Fibroblast of skin of right quadriceps (primary cell): ENCODE data around the gene OTX2.

Source experiments
- DNase-seq: peaks from one replicate; pipeline ENCODE4 v3.0.0-alpha.2; 2013

OTX2 gene

DNA sequence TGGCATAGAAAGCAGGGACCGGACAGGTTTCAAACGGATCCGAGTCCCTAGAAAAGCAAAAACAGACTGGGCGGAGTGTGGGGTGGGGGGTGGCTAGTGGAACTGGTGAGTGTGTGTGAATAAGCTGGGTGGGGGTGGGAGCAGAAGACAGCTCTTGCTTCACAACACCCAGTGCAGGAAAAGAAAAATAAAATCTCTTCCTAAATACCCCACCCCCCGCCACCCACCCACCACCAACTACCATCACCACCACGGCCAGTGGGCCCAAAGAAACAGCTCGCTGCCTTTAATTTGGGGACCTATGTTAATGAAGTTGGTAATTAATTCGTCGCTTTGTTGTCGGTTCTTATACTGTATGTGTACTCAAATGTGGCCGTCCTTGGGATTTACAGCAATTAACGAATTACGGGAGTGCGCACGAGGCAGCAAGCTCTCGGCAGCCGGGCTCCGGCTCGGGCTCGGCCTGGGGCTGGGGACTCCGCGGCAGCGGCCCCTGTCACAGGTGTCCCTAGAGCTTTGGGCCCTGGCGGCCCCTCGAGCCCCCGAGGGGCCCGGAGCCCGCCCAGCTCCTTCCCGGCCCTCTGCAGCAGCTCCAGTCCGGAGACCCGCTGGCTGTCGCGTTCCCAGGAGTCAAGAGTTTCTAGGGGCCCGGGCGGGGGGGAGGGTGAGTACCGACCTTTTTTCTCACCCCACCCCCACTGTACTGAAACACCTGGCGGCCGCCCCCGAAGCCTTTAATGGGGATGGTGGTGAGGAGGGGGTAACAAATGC lies 1.5 kb upstream of the OTX2 start:
- DNase-seq, result no peak

DNA sequence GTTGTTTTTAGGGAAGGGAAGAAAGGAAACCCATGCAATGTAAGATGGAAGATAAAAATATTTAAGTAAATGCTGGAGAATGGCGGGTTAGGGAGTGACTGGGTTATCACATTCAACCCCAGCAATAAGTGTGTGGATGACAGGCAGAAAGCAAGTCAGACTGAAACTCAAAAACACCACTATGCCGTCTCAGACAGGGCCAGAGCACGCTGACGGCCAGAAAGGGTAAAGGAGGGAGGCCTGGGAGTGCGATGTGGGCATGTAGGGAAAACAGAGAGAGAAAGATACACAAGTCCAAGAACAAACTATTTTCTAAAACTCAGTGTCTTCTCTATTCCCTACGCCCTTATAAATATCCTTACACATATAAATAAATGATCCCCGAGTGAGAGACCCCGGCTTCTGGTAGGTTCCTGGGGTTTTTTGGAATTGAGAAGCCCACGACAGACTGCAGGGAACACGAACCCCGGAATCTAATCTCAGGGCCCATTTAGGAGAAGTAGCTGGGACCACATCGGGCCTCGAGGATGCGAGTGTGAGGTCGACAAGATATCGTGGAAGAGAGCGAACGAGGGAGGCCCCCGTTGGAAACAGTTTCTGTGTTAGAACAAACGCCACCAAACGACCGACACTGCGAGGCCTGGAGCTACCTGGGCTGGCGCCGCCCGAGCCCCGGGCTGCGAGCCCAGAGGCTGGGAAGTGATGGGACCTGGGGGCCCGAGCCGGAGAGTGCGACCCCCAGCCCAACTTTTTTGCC lies 735 bp upstream of the OTX2 start:
- DNase-seq, result no peak

DNA sequence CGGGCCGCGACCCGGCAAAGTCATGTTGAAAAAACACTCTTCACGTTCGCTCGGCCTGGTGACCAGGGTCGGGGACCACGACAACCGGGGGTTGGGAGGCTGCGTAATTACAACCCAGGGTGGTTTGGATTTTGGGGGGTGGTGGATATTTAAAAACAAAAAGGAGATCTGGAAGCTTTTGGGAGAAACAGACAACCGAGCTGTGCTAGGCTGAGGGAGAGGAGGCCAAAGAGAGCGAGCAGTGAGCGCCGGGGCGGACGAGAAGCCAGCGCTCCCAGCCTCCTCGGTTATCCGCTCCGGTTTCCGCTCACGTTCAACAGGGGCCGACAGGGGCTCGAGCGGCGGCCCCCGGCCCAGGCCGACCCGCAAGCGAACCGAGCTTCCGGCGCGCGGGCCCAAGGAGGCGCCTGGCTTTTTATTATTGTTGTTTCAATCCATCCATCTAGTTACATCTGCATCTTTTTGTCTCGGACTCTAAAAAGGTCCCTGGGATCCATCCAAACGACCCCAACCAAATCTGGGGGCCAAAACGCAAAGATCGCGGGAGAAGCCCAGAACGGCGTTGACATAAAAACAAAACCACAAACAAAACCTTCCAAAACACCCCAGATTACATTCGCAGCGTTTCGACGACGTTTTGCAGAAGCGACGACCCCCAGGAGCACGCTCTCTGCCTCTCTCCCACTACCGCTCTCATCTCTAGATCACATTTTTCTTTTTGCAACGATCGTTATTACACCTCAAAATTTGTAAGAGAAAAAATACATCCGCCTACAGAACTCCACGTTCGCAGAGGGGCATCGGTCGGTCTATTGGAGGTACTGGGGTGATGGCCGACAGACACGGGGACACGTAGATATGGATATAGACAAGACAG lies 771 bp downstream of the OTX2 start:
- DNase-seq, result no peak

DNA sequence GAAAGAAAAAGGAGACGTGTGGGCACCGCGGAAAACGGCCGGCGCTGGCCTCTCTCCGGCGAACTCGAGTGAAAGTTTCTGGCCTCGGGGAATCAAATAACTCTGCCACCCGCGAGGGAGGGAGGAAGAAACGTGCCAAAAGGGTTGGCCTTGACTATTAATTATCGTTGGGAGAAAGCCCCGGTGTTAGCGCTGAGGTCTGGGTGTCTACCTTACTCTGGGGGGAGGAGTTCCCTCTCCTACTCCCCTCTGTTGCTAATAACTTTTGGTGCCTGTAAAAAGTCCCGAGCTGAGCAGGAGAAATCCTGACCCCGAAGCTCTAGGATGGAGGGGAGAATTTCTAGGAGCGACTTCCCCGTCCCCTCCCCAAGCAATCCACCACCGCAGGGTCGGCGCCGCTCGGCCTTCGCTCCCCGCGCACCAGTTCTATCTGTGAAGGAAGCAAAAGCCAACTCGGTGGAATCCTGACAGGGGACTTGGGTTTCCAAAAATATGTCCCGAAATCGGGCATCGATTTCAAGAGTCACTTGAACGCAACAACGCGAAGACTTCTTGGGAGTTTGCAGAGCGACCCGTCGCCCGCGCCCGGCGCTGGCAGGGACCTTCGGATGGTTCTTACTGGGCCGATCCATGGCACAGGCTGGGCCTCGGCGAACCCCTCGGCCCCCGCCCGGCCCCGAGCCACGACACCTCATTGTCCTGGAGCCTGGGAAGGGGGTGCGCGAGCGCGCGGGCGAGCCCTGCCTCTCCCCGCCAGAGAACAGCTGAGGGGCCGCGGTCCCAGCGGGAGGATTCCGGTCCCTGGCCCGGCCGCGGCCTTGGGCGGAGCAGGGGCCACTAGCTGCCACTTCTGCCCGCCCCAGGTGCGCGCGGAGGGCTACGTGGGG lies 1.7 kb downstream of the OTX2 start:
- no peak for DNase-seq

DNA sequence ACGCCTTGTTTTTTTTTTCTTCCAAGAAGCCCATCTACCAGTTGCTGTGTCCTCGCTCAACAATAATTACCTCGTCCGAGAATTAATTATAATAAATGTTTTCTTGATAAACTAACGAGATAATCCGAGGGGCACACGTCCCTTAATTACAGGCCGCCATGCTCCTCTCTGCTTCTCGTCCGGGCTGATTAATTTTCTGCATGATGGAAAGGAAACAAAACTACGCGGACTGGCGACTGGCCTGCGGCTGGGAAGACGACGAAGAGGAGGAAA lies 2.2 kb downstream of the OTX2 start:
- no peak for DNase-seq

DNA sequence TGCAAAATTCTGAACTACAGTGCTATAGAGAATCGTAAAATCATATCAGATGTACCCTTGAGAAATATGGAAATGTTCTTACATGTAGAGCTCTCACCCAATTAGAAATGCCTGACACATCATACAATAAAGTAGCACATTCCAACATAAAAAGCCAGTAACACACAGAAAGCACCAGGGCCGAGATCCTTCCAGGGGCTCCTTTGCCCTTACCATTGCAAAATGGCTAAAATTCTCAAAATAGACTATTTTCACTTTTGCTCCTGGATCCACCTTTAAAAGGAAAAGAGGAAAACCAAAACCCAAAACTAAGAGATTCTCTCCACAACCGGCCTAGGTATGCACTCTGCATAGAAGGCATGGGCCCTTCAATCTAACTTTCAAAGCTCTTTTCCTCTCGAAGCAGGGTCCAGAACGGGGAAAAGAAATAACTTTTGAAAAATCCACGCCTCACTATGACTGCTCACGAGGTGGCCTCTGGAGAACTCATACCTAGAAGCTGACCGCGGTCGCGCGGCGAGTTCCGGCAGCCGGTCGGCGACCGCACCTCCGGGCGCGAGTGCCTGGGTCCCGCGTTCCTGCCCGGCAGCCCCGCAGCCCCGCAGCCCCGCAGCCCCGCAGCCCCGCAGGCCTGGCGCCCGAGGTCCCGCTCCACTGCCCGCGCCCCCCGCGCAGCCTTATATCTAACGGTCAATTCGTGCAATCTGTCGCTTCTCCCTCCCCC lies 2.7 kb downstream of the OTX2 start:
- DNase-seq, result no peak

- no peak for DNase-seq
These were observed 3.5 kb downstream of the OTX2 start for GRCh38 chr14:56806760-56807159.

DNA sequence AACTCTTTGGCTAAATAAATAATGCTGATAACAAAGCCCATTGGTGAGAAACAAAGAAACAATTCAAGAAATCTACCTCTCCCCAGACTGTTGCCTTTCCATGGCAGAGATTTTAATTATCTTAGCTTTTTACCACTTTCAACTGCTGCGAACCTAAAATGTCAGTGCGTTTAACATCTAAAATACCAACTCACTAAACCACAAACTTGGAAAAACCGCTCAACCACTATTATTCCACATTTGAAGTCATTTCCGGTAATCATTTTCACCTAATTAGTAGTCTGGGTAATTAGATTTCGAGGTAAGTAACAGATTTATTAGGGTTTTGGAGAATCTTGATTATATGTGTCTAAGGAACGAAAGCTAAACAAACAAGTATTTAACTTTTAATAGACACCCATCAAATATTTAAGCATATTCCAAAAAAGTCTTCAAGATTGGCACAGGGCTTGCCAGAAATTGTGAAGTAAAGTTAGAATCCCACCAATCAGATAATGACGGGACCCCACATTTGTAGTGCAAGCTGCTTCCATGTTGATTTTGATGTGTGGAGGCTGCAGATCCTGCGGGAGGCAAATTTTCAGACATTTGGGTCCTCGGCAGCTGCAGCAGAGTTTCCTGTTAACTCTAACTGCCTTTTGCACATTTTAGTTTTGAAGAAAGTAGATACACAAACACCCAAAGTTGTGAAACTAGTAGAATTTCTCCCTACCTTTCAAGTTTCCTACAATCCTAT lies 4.1 kb downstream of the OTX2 start:
- no peak for DNase-seq

DNA sequence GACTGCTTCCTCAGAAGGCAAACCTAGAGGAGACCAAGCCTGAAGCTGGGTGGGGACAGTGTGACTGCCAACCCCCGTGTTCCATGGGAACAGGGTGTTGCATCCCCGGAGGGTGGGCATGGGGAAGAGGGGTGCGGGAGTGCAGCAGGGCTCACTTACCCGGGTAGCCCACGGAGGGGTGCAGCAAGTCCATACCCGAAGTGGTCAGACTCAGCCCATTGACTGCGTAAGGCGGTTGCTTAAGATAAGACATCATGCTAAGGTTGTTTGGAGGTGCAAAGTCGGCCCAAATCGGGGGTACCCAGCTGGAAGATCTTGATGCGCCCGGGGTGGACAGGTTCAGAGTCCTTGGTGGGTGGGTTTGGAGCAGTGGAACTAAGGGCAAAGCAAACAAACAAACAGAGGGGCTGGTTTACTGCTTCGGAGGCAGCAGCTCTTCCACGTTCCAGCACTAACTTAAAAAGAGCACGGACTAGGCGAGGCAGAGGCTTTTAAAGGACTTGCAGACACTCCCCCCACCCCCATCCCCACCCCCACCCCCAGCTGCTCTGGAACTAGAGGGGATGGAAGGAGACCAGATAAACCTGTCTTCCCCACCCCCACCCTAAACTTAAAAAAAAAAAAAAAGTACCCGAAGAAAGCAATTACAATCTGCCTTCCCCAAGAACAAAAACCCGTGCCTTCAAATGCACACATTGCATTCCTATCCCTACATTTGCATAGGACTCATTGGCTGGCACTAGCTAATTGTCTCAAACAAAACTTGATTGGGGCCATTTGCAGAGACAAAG lies 4.9 kb downstream of the OTX2 start:
- no peak for DNase-seq

DNA sequence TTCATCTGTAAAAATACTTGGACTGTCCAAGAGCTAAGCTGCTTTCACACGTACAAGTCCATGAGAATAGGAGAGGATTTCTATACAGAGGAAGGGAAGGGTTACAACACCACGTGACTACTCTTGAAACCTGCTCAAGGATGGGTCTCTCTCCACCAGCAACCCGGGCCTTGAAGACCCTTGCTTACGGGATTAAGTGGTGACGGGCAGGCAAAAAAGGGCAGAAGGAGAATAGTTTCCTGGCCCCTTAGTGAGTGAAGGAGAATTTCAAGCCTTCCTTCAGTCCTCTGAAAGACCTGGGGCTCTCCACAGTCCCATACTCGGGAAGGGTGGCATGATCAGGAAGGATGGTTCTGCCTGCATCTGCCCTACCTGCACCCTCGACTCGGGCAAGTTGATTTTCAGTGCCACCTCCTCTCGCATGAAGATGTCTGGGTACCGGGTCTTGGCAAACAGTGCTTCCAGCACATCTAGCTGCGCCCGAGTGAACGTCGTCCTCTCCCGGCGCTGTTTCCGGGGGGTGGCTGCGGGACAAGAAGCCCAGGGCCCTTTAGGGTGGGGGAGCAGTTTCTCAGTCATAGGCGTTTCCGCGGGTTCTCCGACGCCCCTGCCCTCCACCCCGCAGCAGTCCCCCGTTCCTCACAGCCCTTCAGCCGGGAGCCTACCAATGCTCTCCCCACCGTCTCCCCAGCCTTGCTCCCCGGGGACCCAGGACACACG lies 6.3 kb downstream of the OTX2 start:
- DNase-seq, result no peak

DNA sequence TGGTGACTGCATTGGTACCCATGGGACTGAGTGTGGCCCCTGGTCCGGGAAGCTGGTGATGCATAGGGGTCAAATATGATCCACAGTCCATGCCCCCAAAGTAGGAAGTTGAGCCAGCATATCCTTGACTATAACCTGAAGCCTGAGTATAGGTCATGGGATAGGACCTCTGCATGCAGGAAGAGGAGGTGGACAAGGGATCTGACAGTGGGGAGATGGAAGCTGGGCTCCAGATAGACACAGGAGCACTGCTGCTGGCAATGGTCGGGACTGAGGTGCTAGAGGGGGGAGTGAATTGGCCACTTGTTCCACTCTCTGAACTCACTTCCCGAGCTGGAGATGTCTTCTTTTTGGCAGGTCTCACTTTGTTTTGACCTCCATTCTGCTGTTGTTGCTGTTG lies 8.4 kb downstream of the OTX2 start:
- DNase-seq, result no peak

DNA sequence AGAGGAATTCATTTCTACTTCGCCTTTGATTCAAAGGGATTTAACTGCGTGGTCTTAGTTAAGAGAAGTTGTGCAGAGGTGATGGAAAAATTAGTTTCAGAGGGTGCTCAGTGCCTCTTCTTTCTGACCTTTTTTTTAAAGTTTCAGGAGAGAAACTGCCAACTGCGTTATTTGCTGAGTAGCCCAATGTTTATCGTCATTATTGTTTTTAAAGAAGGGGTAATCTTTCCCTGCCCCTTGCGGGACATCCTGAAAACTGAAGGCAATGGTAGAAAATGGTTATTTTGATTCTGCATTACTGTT lies 11.0 kb downstream of the OTX2 start:
- no peak for DNase-seq

- no peak for DNase-seq
These were observed 11.6 kb downstream of the OTX2 start for GRCh38 chr14:56798447-56799342.

DNA sequence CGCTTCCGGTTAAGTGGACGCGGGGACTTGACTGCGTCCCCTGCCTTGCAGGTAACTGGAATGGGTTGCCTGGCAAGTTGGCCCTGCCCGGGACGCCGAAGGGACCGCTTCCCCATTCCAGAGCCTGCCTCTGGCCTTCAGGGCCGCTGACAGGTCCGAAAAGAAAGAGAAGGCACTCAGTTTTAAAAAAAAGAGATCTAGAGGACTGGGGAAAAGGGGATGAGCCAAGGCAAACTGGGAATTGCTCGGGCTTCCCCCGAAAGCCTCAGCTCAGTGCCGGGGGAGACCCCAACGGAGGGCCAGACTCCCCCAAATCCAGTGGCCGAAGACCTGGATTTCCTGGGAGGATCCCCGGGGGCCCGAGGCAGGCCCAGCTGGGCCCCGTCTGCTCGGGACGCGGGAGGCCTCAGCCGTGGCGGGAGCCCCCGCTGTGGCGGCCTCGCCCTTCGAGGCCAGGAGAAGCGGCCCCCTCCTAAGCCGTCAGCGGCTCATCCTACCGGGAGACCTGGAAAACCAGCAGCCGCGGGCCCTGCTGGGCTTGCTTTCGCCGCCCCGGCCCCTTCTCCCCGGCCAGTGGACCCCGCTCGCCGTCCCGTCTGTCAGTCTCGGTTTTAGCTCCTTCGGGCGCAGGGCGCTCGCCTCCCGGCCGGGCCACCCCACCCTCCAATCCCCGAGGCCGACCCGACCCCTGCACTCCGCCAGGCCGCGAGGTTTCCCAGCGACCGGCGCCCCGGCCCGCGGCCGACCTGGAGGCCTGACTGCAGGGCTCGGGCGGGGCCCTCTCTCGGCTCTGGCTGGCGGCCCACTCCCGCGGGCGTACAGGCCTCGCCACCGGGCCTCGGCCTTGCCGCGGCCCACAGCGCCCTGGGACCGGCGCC lies 12.5 kb downstream of the OTX2 start:
- DNase-seq, result no peak

DNA sequence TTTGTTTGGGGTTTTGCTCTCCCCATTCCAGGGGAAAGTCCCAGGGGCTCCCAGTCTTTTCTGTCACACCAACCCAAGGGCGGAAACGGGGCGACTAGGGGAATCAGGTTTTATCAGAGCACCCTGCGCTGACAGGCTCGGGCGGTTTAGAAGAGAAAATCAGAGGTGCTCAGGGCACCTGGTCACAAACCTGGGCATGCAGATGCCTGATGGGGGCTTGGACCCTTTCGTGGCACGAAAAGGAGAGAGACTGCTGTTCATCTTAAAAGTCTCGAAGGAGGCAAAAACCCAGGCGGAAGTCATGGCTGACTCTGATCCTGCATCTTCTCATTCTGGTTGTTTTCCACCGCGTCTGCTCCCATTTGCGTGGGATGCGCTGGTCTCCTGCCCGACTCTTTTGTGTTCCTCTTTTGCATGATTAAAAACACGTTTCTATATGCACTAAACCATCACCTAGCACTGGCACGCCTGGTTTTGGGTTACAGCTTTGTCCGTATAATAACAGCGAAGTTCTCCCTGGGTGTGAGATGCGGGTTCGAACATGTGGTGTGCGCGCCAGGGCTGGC lies 13.2 kb downstream of the OTX2 start:
- no peak for DNase-seq

DNA sequence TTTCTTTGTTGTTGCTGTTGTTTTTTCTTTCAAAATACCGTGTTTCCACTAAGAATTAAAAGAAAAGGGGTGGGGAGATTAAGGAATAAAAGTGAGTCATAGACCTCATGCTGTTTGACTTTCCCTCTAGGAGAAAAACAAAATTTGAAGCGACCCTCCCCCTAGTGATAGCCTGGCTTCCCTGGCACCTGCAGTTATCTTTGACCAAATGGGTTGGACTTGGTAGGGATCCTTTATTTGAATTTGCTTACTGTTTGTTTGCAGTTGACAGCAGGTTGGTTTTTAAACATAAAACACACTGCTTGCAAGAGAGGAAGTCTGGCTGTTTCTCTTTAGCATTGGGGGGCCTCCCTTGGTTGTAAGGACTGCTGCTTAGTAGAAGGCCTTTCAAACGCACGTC lies 14.0 kb downstream of the OTX2 start:
- DNase-seq, result no peak

DNA sequence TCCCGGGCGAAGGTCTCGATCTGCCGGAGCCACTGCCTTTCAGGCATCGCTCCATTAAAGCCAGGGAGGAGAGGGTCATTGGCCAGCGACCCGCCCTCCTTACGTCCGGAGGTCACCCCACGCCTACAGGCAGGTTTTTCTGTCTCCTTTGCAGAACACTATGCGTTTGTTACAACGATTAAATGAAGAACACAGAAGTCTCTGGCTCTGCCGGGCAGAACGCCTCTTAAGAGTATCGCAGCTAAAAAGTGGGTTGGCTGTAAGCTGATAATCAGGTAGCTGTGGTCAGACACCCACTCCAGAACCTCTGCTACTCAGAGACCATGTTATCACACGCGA lies 15.0 kb downstream of the OTX2 start:
- DNase-seq, result no peak
